ENCODE data around the gene RSU1.

Gene RSU1

GRCh38 chr10:16856567-16856966 lies 39.3 kb upstream of the RSU1 start:
- peak; percentile 95 for ATAC-seq

GRCh38 chr10:16856092-16856491 lies 38.9 kb upstream of the RSU1 start:
- TF ChIP-seq CSDC2 (CRISPR knock-in tag; IDR thresholded peaks at IDR 0.05) (no peak), TOX (CRISPR knock-in tag; IDR thresholded peaks at IDR 0.05; ENCODE audit: borderline replicate concordance) (peak; percentile 79), POU6F1 (CRISPR knock-in tag; IDR thresholded peaks at IDR 0.05; ENCODE audit: borderline replicate concordance, low read depth) (no peak), ISL1 (CRISPR knock-in tag; IDR thresholded peaks at IDR 0.05) (no peak)
- peak; percentile 21; the same call in 2 of the 3 replicates for ATAC-seq

More at GRCh38 chr10:16856567-16856966, 39.3 kb upstream of the RSU1 start:
- TF ChIP-seq SNAI2 (CRISPR knock-in tag; IDR thresholded peaks at IDR 0.05) (0 out of 2 replicates have a peak, but pooled peaks have one; percentile 31), ARNTL (CRISPR knock-in tag; IDR thresholded peaks at IDR 0.05; ENCODE audit: borderline replicate concordance, low read depth) (no peak), ISL1 (CRISPR knock-in tag; IDR thresholded peaks at IDR 0.05) (peak; percentile 84), TOX (CRISPR knock-in tag; IDR thresholded peaks at IDR 0.05; ENCODE audit: borderline replicate concordance) (no peak), CSRNP3 (CRISPR knock-in tag; IDR thresholded peaks at IDR 0.05) (peak; percentile 45; the same call in 1 of the 2 replicates), TSHZ2 (CRISPR knock-in tag; IDR thresholded peaks at IDR 0.05) (peak; percentile 84), ZFP3 (CRISPR knock-in tag; IDR thresholded peaks at IDR 0.05) (peak; percentile 50; the same call in 1 of the 2 replicates)

GRCh38 chr10:16854623-16855022 lies 37.4 kb upstream of the RSU1 start:
- no peak for TF ChIP-seq PPARA (CRISPR knock-in tag; IDR thresholded peaks at IDR 0.05; ENCODE audit: borderline replicate concordance)
- TF ChIP-seq ISL1 (CRISPR knock-in tag; IDR thresholded peaks at IDR 0.05) = peak; percentile 21; the same call in 1 of the 2 replicates
- TF ChIP-seq ZNF8 (CRISPR knock-in tag; IDR thresholded peaks at IDR 0.05) = no peak
- TF ChIP-seq TSHZ2 (CRISPR knock-in tag; IDR thresholded peaks at IDR 0.05) = no peak
- ATAC-seq = no peak

GRCh38 chr10:16853809-16854208 lies 36.6 kb upstream of the RSU1 start:
- ATAC-seq = no peak
- TF ChIP-seq TCF4 (CRISPR knock-in tag; IDR thresholded peaks at IDR 0.05; ENCODE audit: borderline replicate concordance) = no peak

GRCh38 chr10:16853201-16853600 lies 36.0 kb upstream of the RSU1 start:
- TF ChIP-seq CREB5 (CRISPR knock-in tag; IDR thresholded peaks at IDR 0.05; ENCODE audit: low read depth) (no peak), ISL1 (CRISPR knock-in tag; IDR thresholded peaks at IDR 0.05) (no peak), ZNF8 (CRISPR knock-in tag; IDR thresholded peaks at IDR 0.05) (no peak), CSDC2 (CRISPR knock-in tag; IDR thresholded peaks at IDR 0.05) (no peak), CSRNP3 (CRISPR knock-in tag; IDR thresholded peaks at IDR 0.05) (no peak), TCF4 (CRISPR knock-in tag; IDR thresholded peaks at IDR 0.05; ENCODE audit: borderline replicate concordance) (no peak), GLIS3 (CRISPR knock-in tag; IDR thresholded peaks at IDR 0.05) (no peak), ESRRG (CRISPR knock-in tag; IDR thresholded peaks at IDR 0.05) (no peak), RARB (CRISPR knock-in tag; IDR thresholded peaks at IDR 0.05) (no peak)
- ATAC-seq = no peak
